ENCODE measurements around the gene SCYGR8.

GRCh38 chr2:227707390-227707789 is 38.3 kb upstream of the SCYGR8 start:
- TF ChIP-seq POLR2A (IDR thresholded peaks at IDR 0.05), result no peak
- TF ChIP-seq, protein P1, sequence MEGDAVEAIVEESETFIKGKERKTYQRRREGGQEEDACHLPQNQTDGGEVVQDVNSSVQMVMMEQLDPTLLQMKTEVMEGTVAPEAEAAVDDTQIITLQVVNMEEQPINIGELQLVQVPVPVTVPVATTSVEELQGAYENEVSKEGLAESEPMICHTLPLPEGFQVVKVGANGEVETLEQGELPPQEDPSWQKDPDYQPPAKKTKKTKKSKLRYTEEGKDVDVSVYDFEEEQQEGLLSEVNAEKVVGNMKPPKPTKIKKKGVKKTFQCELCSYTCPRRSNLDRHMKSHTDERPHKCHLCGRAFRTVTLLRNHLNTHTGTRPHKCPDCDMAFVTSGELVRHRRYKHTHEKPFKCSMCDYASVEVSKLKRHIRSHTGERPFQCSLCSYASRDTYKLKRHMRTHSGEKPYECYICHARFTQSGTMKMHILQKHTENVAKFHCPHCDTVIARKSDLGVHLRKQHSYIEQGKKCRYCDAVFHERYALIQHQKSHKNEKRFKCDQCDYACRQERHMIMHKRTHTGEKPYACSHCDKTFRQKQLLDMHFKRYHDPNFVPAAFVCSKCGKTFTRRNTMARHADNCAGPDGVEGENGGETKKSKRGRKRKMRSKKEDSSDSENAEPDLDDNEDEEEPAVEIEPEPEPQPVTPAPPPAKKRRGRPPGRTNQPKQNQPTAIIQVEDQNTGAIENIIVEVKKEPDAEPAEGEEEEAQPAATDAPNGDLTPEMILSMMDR (IDR thresholded peaks at IDR 0.05 in 4 of 5, conservative IDR thresholded peaks at IDR 0.05 in 1 of 5), result no peak
